ENCODE measurements around the gene FMN2. TPM values are rescaled to one million over a fixed set of nuclear protein-coding genes. Genes with fewer than 3 reads are reported as not detected.

FMN2 gene
- total RNA-seq, 1 experiment from 2014 or later: 0.59 TPM

- no peak for TF ChIP-seq CTCF (conservative IDR thresholded peaks at IDR 0.05)
- no peak overlapping the region for H3K14ac ChIP-seq (ENCODE audit: insufficient read depth, low read length)
- H2AK5ac ChIP-seq (ENCODE audit: insufficient read length, low read length): no peak overlapping the region
- no CpG with 5 or more reads among the region's 2 CpGs for WGBS (ENCODE audit: extremely low coverage, insufficient read length, low lambda C conversion rate)
- no peak for DNase-seq
- H3K79me2 ChIP-seq (ENCODE audit: insufficient read depth, low read length): no peaks in the 10 kb centered on the region
- H2BK12ac ChIP-seq (ENCODE audit: insufficient read length, low read depth, low read length): no peak overlapping the region
- H4K5ac ChIP-seq (ENCODE audit: insufficient read length, low read depth, low read length): no peak overlapping the region
- H3T11ph ChIP-seq (ENCODE audit: low read length): no peak overlapping the region
- peaks cover 0 to 3% of the 10 kb centered on the region in 2 experiments; a peak in 2 of 5 replicates for H3K9me3 Mint-ChIP-seq
- no peaks in the 10 kb centered on the region for H3K4me1 ChIP-seq (ENCODE audit: insufficient read depth, low read length)
- H3K4me2 ChIP-seq (ENCODE audit: insufficient read depth, insufficient read length, low read length): no peak overlapping the region
- no peaks in the 10 kb centered on the region for H3K27me3 ChIP-seq (ENCODE audit: insufficient read depth, low read length)
- H2BK20ac ChIP-seq (ENCODE audit: low read depth, low read length, poor library complexity, severe bottlenecking): no peak overlapping the region
- H2BK15ac ChIP-seq (ENCODE audit: low read depth, low read length): no peak overlapping the region
- no peak overlapping the region for H3K27ac ChIP-seq (ENCODE audit: insufficient read length, low read depth, low read length)
- H4K20me1 ChIP-seq (ENCODE audit: control insufficient read depth, insufficient read depth, insufficient read length): no peaks in the 10 kb centered on the region
- no peak overlapping the region for H3K56ac ChIP-seq (ENCODE audit: insufficient read length, low read depth, low read length)
- H4K8ac ChIP-seq (replicated peaks; ENCODE audit: insufficient read length, low read depth, low read length): no peak overlapping the region
- H3K36me3 Mint-ChIP-seq (ENCODE audit: insufficient read depth in 1 of 3, low read depth in 3 of 3): no peaks in the 10 kb centered on the region; a peak in 1 of 7 replicates
- no peak overlapping the region for H3K4me3 Mint-ChIP-seq
- H3K79me1 ChIP-seq (ENCODE audit: insufficient read depth, low read depth, low read length, poor library complexity, severe bottlenecking): no peaks in the 10 kb centered on the region
- no peak overlapping the region for H4K91ac ChIP-seq (ENCODE audit: insufficient read length, low read depth, low read length)
- no peak overlapping the region for H2BK120ac ChIP-seq (ENCODE audit: low read depth, low read length, poor library complexity, severe bottlenecking)
- no peaks in the 10 kb centered on the region for H3K23me2 ChIP-seq (ENCODE audit: insufficient read length, low read depth, low read length, poor library complexity, severe bottlenecking)
- no peak overlapping the region for H2BK5ac ChIP-seq (ENCODE audit: insufficient read length, low read length)
- H3K9ac ChIP-seq (ENCODE audit: extremely low read depth, insufficient read length, low read length): no peak overlapping the region
- no peak overlapping the region for H2AFZ ChIP-seq (ENCODE audit: low read length)
- no peak overlapping the region for H3K4ac ChIP-seq (ENCODE audit: low read depth, low read length)
- H3K4me1 Mint-ChIP-seq: peaks cover 22 to 23% of the 10 kb centered on the region in 2 experiments
- no peak overlapping the region for H3K23ac ChIP-seq (ENCODE audit: insufficient read length, low read depth, low read length)
- H3K27ac Mint-ChIP-seq: no peak overlapping the region
- H3K9me3 ChIP-seq (ENCODE audit: control insufficient read depth, low read depth, low read length): no peaks in the 10 kb centered on the region
- H3K18ac ChIP-seq (ENCODE audit: insufficient read length, low read depth, low read length): no peak overlapping the region
- H3K27me3 Mint-ChIP-seq (ENCODE audit: low read depth): no peaks in the 10 kb centered on the region
Observed at GRCh38 chr1:240306673-240307072, 215.0 kb downstream of the FMN2 start.
